Omental fat pad (tissue), 4 donors: ENCODE data around the gene DLG2. TPM values are rescaled to one million over a fixed set of nuclear protein-coding genes. Genes with fewer than 3 reads are reported as not detected.

Experiments
- ATAC-seq: fragments of 150-250 bp; one replicate; pipeline ENCODE4 v1.9.1; 2016; ENCODE audit warnings: mild to moderate bottlenecking, moderate library complexity; ENCODE audit not compliant: low FRiP score
- DNase-seq: peaks from one replicate; pipeline ENCODE4 v3.0.0-alpha.2; 2019; ENCODE audit warnings: low spot score
- CTCF ChIP-seq, 3 donors: fragments of 450-650 bp; IDR thresholded peaks; one replicate each; pipeline ENCODE4 v1.5.1; 2016 to 2017; ENCODE audit warnings: antibody characterized with exemption in 3 of 3, mild to moderate bottlenecking in 3 of 3, moderate library complexity in 2 of 3
- total RNA-seq, 4 donors: library from RNA; depleted of rRNA; stranded (reverse); fragments of >200 nt; gene quantifications; one replicate each; pipeline ENCODE4 v1.1.0, GENCODE V29; 2016

DLG2 gene
- total RNA-seq, 4 donors from 2014 or later: 4.8 to 13.2 (median 8.1) TPM

- ATAC-seq (no peak), DNase-seq (no peak)
- no peak for TF ChIP-seq CTCF (IDR thresholded peaks at IDR 0.05)
These were observed 439.2 kb downstream of the DLG2 start for GRCh38 chr11:85187992-85188391.

- no peak for DNase-seq
- no peak for TF ChIP-seq CTCF (IDR thresholded peaks at IDR 0.05)
- ATAC-seq: no peak
These were observed 442.4 kb downstream of the DLG2 start for GRCh38 chr11:85184721-85185120.

GRCh38 chr11:85182441-85183387, 444.4 kb downstream of the DLG2 start:
- DNase-seq: no peak
- ATAC-seq: no peak
- no peak for TF ChIP-seq CTCF (IDR thresholded peaks at IDR 0.05)

- TF ChIP-seq CTCF (IDR thresholded peaks at IDR 0.05): no peak
- DNase-seq (no peak), ATAC-seq (no peak)
These were observed 446.6 kb downstream of the DLG2 start for GRCh38 chr11:85180528-85180927.

- no peak for ATAC-seq
- no peak for DNase-seq
- TF ChIP-seq CTCF (IDR thresholded peaks at IDR 0.05): no peak
These were observed 455.4 kb downstream of the DLG2 start for GRCh38 chr11:85171648-85172257.

GRCh38 chr11:85170184-85170583, 457.0 kb downstream of the DLG2 start:
- ATAC-seq (no peak), DNase-seq (no peak)
- TF ChIP-seq CTCF (IDR thresholded peaks at IDR 0.05): no peak
